Measurements from ENCODE around the gene OR6B3. TPM values are rescaled to one million over a fixed set of nuclear protein-coding genes. Genes with fewer than 3 reads are reported as not detected.
"Not testable (repeated sequence)": the region's sequence is repeated elsewhere in the genome, so short reads cannot be mapped to it uniquely, and the experiment has no call there.

OR6B3 gene
- total RNA-seq, 2 experiments from 2014 or later = not detected

GRCh38 chr2:240060977-240061591 is 7.8 kb upstream of the OR6B3 start:
- CTCF ChIA-PET = interaction anchor here (0.6 to 5.1 kb wide), 13 partner anchors 10 to 378 kb away, joined by 3 to 90 read pairs (median 4); partner anchors contain the start of genes NDUFA10 and OTOS
- H3K36me3 Mint-ChIP-seq = no peaks in the 10 kb centered on the region
- DNase-seq = peak; percentile 52

GRCh38 chr2:240056678-240057077 is 3.4 kb upstream of the OR6B3 start:
- Mint-ChIP-seq H3K27ac (no peak overlapping the region), H3K36me3 (no peaks in the 10 kb centered on the region), H3K4me1 (no peaks in the 10 kb centered on the region), H3K9me3 (ENCODE audit: low read depth) (no peaks in the 10 kb centered on the region), H3K27me3 (peaks cover 30% of the 10 kb centered on the region), H3K4me3 (no peak overlapping the region)
- ATAC-seq (no peak), DNase-seq (no peak)
- CTCF ChIA-PET = no interaction called here

More at GRCh38 chr2:240060977-240061591, 7.8 kb upstream of the OR6B3 start:
- ATAC-seq = peak; percentile 60
- H3K27me3 Mint-ChIP-seq = peaks cover 32% of the 10 kb centered on the region
- H3K4me1 Mint-ChIP-seq = no peaks in the 10 kb centered on the region
- H3K9me3 Mint-ChIP-seq (ENCODE audit: low read depth) = no peaks in the 10 kb centered on the region
- no peak overlapping the region for H3K4me3 Mint-ChIP-seq
- no peak overlapping the region for H3K27ac Mint-ChIP-seq

GRCh38 chr2:240055177-240055917 is 2.0 kb upstream of the OR6B3 start:
- Mint-ChIP-seq H3K9me3 (ENCODE audit: low read depth) (no peaks in the 10 kb centered on the region), H3K27me3 (peaks cover 34% of the 10 kb centered on the region), H3K27ac (no peak overlapping the region), H3K36me3 (no peaks in the 10 kb centered on the region), H3K4me1 (no peaks in the 10 kb centered on the region), H3K4me3 (no peak overlapping the region)
- DNase-seq (no peak), ATAC-seq (no peak)
- CTCF ChIA-PET = no interaction called here

GRCh38 chr2:240052524-240052923 is 797 bp downstream of the OR6B3 start:
- Mint-ChIP-seq H3K27me3 (peaks cover 48% of the 10 kb centered on the region), H3K4me3 (no peak overlapping the region), H3K36me3 (no peaks in the 10 kb centered on the region), H3K4me1 (no peaks in the 10 kb centered on the region), H3K27ac (no peak overlapping the region), H3K9me3 (ENCODE audit: low read depth) (no peaks in the 10 kb centered on the region)
- ATAC-seq = no peak
- DNase-seq = no peak
- CTCF ChIA-PET = interaction anchor here (1.8 kb wide), 1 partner anchor 31 kb away, joined by 4 read pairs; no protein-coding TSS in a partner anchor

- DNase-seq (no peak), ATAC-seq (no peak)
- CTCF ChIA-PET = interaction anchor here (1.8 to 1.9 kb wide), 2 partner anchors 9 to 30 kb away, joined by 4 to 7 read pairs; no protein-coding TSS in a partner anchor
- Mint-ChIP-seq H3K4me1 (no peaks in the 10 kb centered on the region), H3K4me3 (no peak overlapping the region), H3K27me3 (peaks cover 48% of the 10 kb centered on the region), H3K27ac (no peak overlapping the region), H3K36me3 (no peaks in the 10 kb centered on the region), H3K9me3 (ENCODE audit: low read depth) (no peaks in the 10 kb centered on the region)
Measured at GRCh38 chr2:240051697-240052096, 1.6 kb downstream of the OR6B3 start.

GRCh38 chr2:240050278-240050677 is 3.0 kb downstream of the OR6B3 start:
- H3K27ac Mint-ChIP-seq = no peak overlapping the region
- H3K36me3 Mint-ChIP-seq = no peaks in the 10 kb centered on the region
- H3K4me1 Mint-ChIP-seq = no peaks in the 10 kb centered on the region
- DNase-seq (no peak), ATAC-seq (no peak)
- no peak overlapping the region for H3K4me3 Mint-ChIP-seq
- CTCF ChIA-PET = interaction anchor here (1.9 kb wide), 1 partner anchor 11 kb away, joined by 7 read pairs; no protein-coding TSS in a partner anchor
- H3K27me3 Mint-ChIP-seq = peaks cover 40% of the 10 kb centered on the region
- H3K9me3 Mint-ChIP-seq (ENCODE audit: low read depth) = no peaks in the 10 kb centered on the region

- no peak for ATAC-seq
- no peak overlapping the region for H3K27ac Mint-ChIP-seq
Measured at GRCh38 chr2:240048237-240048636, 5.1 kb downstream of the OR6B3 start.

GRCh38 chr2:240045098-240045497 is 8.2 kb downstream of the OR6B3 start:
- H3K4me1 Mint-ChIP-seq = no peaks in the 10 kb centered on the region
- peaks cover 16% of the 10 kb centered on the region for H3K27me3 Mint-ChIP-seq
- DNase-seq = no peak
- H3K27ac Mint-ChIP-seq = no peak overlapping the region
- ATAC-seq = no peak
- H3K36me3 Mint-ChIP-seq = no peaks in the 10 kb centered on the region
- CTCF ChIA-PET = no interaction called here
- H3K4me3 Mint-ChIP-seq = no peak overlapping the region
- H3K9me3 Mint-ChIP-seq (ENCODE audit: low read depth) = no peaks in the 10 kb centered on the region

More at GRCh38 chr2:240048237-240048636, 5.1 kb downstream of the OR6B3 start:
- no peaks in the 10 kb centered on the region for H3K4me1 Mint-ChIP-seq
- no peaks in the 10 kb centered on the region for H3K36me3 Mint-ChIP-seq
- no peak overlapping the region for H3K4me3 Mint-ChIP-seq
- H3K9me3 Mint-ChIP-seq (ENCODE audit: low read depth) = no peaks in the 10 kb centered on the region
- DNase-seq = no peak
- H3K27me3 Mint-ChIP-seq = peaks cover 26% of the 10 kb centered on the region
- CTCF ChIA-PET = no interaction called here

- DNase-seq; ATAC-seq; H3K9me3 Mint-ChIP-seq (ENCODE audit: low read depth); H3K4me3 Mint-ChIP-seq; CTCF ChIA-PET; H3K36me3 Mint-ChIP-seq; H3K27ac Mint-ChIP-seq; H3K4me1 Mint-ChIP-seq: not testable (repeated sequence)
- peaks cover 10% of the 10 kb centered on the region for H3K27me3 Mint-ChIP-seq
Measured at GRCh38 chr2:240044096-240044495, 9.2 kb downstream of the OR6B3 start.

GRCh38 chr2:240043279-240043989 is 9.9 kb downstream of the OR6B3 start:
- no peaks in the 10 kb centered on the region for H3K36me3 Mint-ChIP-seq
- no peak for ATAC-seq
- H3K4me3 Mint-ChIP-seq = no peak overlapping the region
- H3K27me3 Mint-ChIP-seq = peaks cover 5% of the 10 kb centered on the region
- H3K9me3 Mint-ChIP-seq (ENCODE audit: low read depth) = no peaks in the 10 kb centered on the region
- CTCF ChIA-PET = no interaction called here
- no peaks in the 10 kb centered on the region for H3K4me1 Mint-ChIP-seq
- DNase-seq = no peak
- H3K27ac Mint-ChIP-seq = no peak overlapping the region

- H3K27me3 Mint-ChIP-seq = peaks cover 2% of the 10 kb centered on the region
- ATAC-seq (no peak), DNase-seq (no peak)
- H3K36me3 Mint-ChIP-seq = no peaks in the 10 kb centered on the region
- CTCF ChIA-PET = no interaction called here
- H3K4me1 Mint-ChIP-seq = no peaks in the 10 kb centered on the region
- no peak overlapping the region for H3K4me3 Mint-ChIP-seq
- no peak overlapping the region for H3K27ac Mint-ChIP-seq
- H3K9me3 Mint-ChIP-seq (ENCODE audit: low read depth) = no peaks in the 10 kb centered on the region
Measured at GRCh38 chr2:240042740-240043139, 10.6 kb downstream of the OR6B3 start.

- Mint-ChIP-seq H3K4me3 (no peak overlapping the region), H3K9me3 (ENCODE audit: low read depth) (no peaks in the 10 kb centered on the region), H3K4me1 (no peaks in the 10 kb centered on the region), H3K27me3 (peaks cover 7% of the 10 kb centered on the region), H3K27ac (no peak overlapping the region), H3K36me3 (no peaks in the 10 kb centered on the region)
- CTCF ChIA-PET = no interaction called here
- DNase-seq (no peak), ATAC-seq (no peak)
Measured at GRCh38 chr2:240041363-240041762, 12.0 kb downstream of the OR6B3 start.

GRCh38 chr2:240037358-240037757 is 16.0 kb downstream of the OR6B3 start:
- CTCF ChIA-PET = interaction anchor here (1.0 kb wide), 1 partner anchor 102 kb away, joined by 3 read pairs; no protein-coding TSS in a partner anchor
- DNase-seq = no peak
- H3K4me1 Mint-ChIP-seq = no peaks in the 10 kb centered on the region
- ATAC-seq = no peak
- no peak overlapping the region for H3K4me3 Mint-ChIP-seq
- peaks cover 29% of the 10 kb centered on the region for H3K27me3 Mint-ChIP-seq
- H3K36me3 Mint-ChIP-seq = no peaks in the 10 kb centered on the region
- H3K9me3 Mint-ChIP-seq (ENCODE audit: low read depth) = no peaks in the 10 kb centered on the region
- no peak overlapping the region for H3K27ac Mint-ChIP-seq

Measured in activated CD8-positive, alpha-beta memory T cell treated with anti-CD3 and anti-CD28 coated beads, Interleukin-2, amount 10 ng/mL, durations not matched to agents 7 days and 5 days (primary cell).